ENCODE data around the gene SERPINB10. TPM values are rescaled to one million over a fixed set of nuclear protein-coding genes. Genes with fewer than 3 reads are reported as not detected.

Gene SERPINB10
- total and polyA plus RNA-seq, 2 donors (not counting 1 experiment from before 2014, with no cell fraction given): not detected

DNA sequence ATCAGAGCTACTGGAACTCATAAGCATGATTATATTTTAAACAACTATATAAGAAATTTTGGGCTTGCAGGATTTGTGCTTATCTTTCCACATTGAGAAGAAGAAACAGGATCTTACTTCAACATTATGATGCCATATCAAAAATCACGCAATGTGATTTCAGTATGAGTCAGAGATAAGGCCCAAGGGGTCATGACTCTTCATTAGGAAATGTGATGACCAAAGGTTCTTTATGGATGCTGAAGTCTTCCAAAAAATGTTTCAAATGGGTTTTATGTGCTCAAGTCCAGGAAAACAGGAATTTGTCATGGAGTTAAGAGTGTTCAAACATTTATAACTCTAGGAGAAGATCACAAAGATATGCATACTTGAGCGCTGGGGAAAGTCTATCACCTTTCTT, 28.0 kb upstream of the SERPINB10 start:
- no peak overlapping the region for H3K4me3 Mint-ChIP-seq

DNA sequence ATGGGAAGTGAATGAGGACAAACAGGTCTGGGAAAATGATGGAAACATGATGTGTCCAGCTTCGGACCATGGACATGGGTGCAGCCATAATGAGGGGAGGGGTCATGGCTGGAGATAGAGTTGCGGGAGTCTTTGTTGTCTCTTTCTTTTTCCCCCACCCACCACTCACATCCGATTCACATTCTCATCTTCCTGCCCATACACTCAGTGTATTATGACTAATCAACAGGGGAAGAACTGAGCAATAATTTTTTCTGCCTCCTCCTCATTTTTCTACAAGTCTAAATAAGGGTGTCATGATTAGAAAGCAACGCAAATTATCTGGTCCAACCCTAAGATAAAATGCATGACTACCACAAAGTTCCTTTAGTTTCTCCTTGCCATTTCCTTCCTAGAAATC, 25.9 kb upstream of the SERPINB10 start:
- no peaks in the 10 kb centered on the region for H3K36me3 ChIP-seq (replicated peaks in 1 of 2; ENCODE audit: control extremely low read depth in 1 of 2, control insufficient read depth in 1 of 2, extremely low read depth in 1 of 2, insufficient read depth in 2 of 2, low read length in 1 of 2)
- intact Hi-C loops (cut with micrococcal nuclease): no loop called here
- peaks cover 14% of the 10 kb centered on the region for H3K27me3 Mint-ChIP-seq
- H3K4me2 ChIP-seq (replicated peaks; ENCODE audit: low read depth, low read length, poor library complexity, severe bottlenecking): no peak overlapping the region
- no peak overlapping the region for H3K4me3 ChIP-seq (ENCODE audit: control extremely low read depth in 1 of 5, extremely low read depth in 1 of 5, insufficient read depth in 1 of 5, low read depth in 2 of 5, low read length in 4 of 5)
- no peak overlapping the region for H2AFZ ChIP-seq (ENCODE audit: insufficient read depth, low read depth, low read length, poor library complexity, severe bottlenecking)
- DNase-seq (no peak), ATAC-seq (ENCODE audit: low read depth) (no peak)
- no peak overlapping the region for H3K27ac Mint-ChIP-seq
- H3K9ac ChIP-seq (ENCODE audit: low read length): no peak overlapping the region
- ChIA-PET POLR2A (no interaction called here), CTCF (no interaction called here)
- no peak overlapping the region for H3K4me3 Mint-ChIP-seq
- no peaks in the 10 kb centered on the region for H3K4me1 ChIP-seq (ENCODE audit: control insufficient read depth in 2 of 2, insufficient read depth in 2 of 2, low read length in 2 of 2)
- WGBS (ENCODE audit: insufficient coverage): no CpG with 5 or more reads among the region's 4 CpGs
- H3K27me3 ChIP-seq (replicated peaks in 1 of 4; ENCODE audit: control extremely low read depth in 1 of 4, control insufficient read depth in 3 of 4, insufficient read depth in 4 of 4, low read length in 3 of 4): no peaks in the 10 kb centered on the region
- H4K20me1 ChIP-seq (ENCODE audit: control insufficient read depth, insufficient read depth, low read length, poor library complexity, severe bottlenecking): no peaks in the 10 kb centered on the region
- H3K9me3 Mint-ChIP-seq (ENCODE audit: insufficient read depth): no peaks in the 10 kb centered on the region
- no peak overlapping the region for H3K27ac ChIP-seq (ENCODE audit: low read length in 2 of 2)
- TF ChIP-seq EZH2 (IDR thresholded peaks at IDR 0.05; ENCODE audit: borderline replicate concordance, insufficient read depth, low read depth, low read length, poor library complexity, severe bottlenecking): no peak
- TF ChIP-seq, protein P1, sequence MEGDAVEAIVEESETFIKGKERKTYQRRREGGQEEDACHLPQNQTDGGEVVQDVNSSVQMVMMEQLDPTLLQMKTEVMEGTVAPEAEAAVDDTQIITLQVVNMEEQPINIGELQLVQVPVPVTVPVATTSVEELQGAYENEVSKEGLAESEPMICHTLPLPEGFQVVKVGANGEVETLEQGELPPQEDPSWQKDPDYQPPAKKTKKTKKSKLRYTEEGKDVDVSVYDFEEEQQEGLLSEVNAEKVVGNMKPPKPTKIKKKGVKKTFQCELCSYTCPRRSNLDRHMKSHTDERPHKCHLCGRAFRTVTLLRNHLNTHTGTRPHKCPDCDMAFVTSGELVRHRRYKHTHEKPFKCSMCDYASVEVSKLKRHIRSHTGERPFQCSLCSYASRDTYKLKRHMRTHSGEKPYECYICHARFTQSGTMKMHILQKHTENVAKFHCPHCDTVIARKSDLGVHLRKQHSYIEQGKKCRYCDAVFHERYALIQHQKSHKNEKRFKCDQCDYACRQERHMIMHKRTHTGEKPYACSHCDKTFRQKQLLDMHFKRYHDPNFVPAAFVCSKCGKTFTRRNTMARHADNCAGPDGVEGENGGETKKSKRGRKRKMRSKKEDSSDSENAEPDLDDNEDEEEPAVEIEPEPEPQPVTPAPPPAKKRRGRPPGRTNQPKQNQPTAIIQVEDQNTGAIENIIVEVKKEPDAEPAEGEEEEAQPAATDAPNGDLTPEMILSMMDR (IDR thresholded peaks at IDR 0.05): no peak
- H3K9me3 ChIP-seq (ENCODE audit: control extremely low read depth in 1 of 3, control insufficient read depth in 2 of 3, insufficient read depth in 1 of 3, low read length in 2 of 3): no peaks in the 10 kb centered on the region
- H3K79me2 ChIP-seq (ENCODE audit: control insufficient read depth, insufficient read depth, low read length): no peaks in the 10 kb centered on the region
- no peaks in the 10 kb centered on the region for H3K4me1 Mint-ChIP-seq

More for the DNA sequence above, 28.0 kb upstream of the SERPINB10 start:
- POLR2A ChIA-PET: no interaction called here
- CTCF ChIA-PET: no interaction called here
- no peak for ATAC-seq (ENCODE audit: low read depth)
- Histone ChIP-seq H3K4me1 (ENCODE audit: control insufficient read depth in 2 of 2, insufficient read depth in 2 of 2, low read length in 2 of 2) (no peaks in the 10 kb centered on the region), H3K4me3 (ENCODE audit: control extremely low read depth in 1 of 5, extremely low read depth in 1 of 5, insufficient read depth in 1 of 5, low read depth in 2 of 5, low read length in 4 of 5) (no peak overlapping the region), H3K27me3 (replicated peaks in 1 of 4; ENCODE audit: control extremely low read depth in 1 of 4, control insufficient read depth in 3 of 4, insufficient read depth in 4 of 4, low read length in 3 of 4) (no peaks in the 10 kb centered on the region), H2AFZ (ENCODE audit: insufficient read depth, low read depth, low read length, poor library complexity, severe bottlenecking) (no peak overlapping the region), H3K4me2 (replicated peaks; ENCODE audit: low read depth, low read length, poor library complexity, severe bottlenecking) (no peak overlapping the region), H3K79me2 (ENCODE audit: control insufficient read depth, insufficient read depth, low read length) (no peaks in the 10 kb centered on the region), H3K9me3 (ENCODE audit: control extremely low read depth in 1 of 3, control insufficient read depth in 2 of 3, insufficient read depth in 1 of 3, low read length in 2 of 3) (no peaks in the 10 kb centered on the region), H3K9ac (ENCODE audit: low read length) (no peak overlapping the region), H3K27ac (ENCODE audit: low read length in 2 of 2) (no peak overlapping the region), H4K20me1 (ENCODE audit: control insufficient read depth, insufficient read depth, low read length, poor library complexity, severe bottlenecking) (no peaks in the 10 kb centered on the region), H3K36me3 (replicated peaks in 1 of 2; ENCODE audit: control extremely low read depth in 1 of 2, control insufficient read depth in 1 of 2, extremely low read depth in 1 of 2, insufficient read depth in 2 of 2, low read length in 1 of 2) (no peaks in the 10 kb centered on the region)
- no peak for DNase-seq
- no peaks in the 10 kb centered on the region for H3K4me1 Mint-ChIP-seq
- H3K9me3 Mint-ChIP-seq (ENCODE audit: insufficient read depth): no peaks in the 10 kb centered on the region
- no CpG with 5 or more reads among the region's 2 CpGs for WGBS (ENCODE audit: insufficient coverage)
- intact Hi-C loops (cut with micrococcal nuclease): no loop called here
- peaks cover 6% of the 10 kb centered on the region for H3K27me3 Mint-ChIP-seq
- no peak for TF ChIP-seq EZH2 (IDR thresholded peaks at IDR 0.05; ENCODE audit: borderline replicate concordance, insufficient read depth, low read depth, low read length, poor library complexity, severe bottlenecking)
- TF ChIP-seq, protein P1 (IDR thresholded peaks at IDR 0.05): no peak
- no peak overlapping the region for H3K27ac Mint-ChIP-seq
